CD4-positive, alpha-beta T cell treated with Interleukin-15 for 4 hours (primary cell): ENCODE results near the gene MRPL27.
A peak's percentile ranks its signal among the peaks of the same experiment; 100 is the strongest.
"Not testable (repeated sequence)": the region's sequence is repeated elsewhere in the genome, so short reads cannot be mapped to it uniquely, and the experiment has no call there.

Source experiments
- DNase-seq: peaks from one replicate; pipeline ENCODE4 v3.0.0-alpha.2; 2020; ENCODE audit warnings: low spot score

The MRPL27 gene

GRCh38 chr17:50372758-50373556 lies at the start of gene MRPL27, which contains the start of gene EME1:
TSS of gene MRPL27 (minus strand) at chr17:50373184. CDS start at chr17:50373170, 14 bp downstream.
TSS of gene EME1 (plus strand) at chr17:50373229. CDS start at chr17:50375209, 1,980 bp downstream.
- peak; percentile 88 for DNase-seq

GRCh38 chr17:50422738-50423137 lies 49.8 kb upstream of the MRPL27 start:
- no peak for DNase-seq

- DNase-seq, result peak; percentile 5
Measured at GRCh38 chr17:50421308-50422051, 48.5 kb upstream of the MRPL27 start.

- no peak for DNase-seq
Measured at GRCh38 chr17:50420419-50421112, 47.6 kb upstream of the MRPL27 start.

GRCh38 chr17:50419577-50419976 lies 46.6 kb upstream of the MRPL27 start:
- DNase-seq, result not testable (repeated sequence)

GRCh38 chr17:50414808-50415207 lies 41.8 kb upstream of the MRPL27 start:
- no peak for DNase-seq

- DNase-seq, result no peak
Measured at GRCh38 chr17:50412188-50412732, 39.3 kb upstream of the MRPL27 start.

GRCh38 chr17:50407921-50408320 lies 34.9 kb upstream of the MRPL27 start:
- DNase-seq, result no peak

- DNase-seq, result no peak
Measured at GRCh38 chr17:50406578-50406977, 33.6 kb upstream of the MRPL27 start.

- not testable (repeated sequence) for DNase-seq
Measured at GRCh38 chr17:50405351-50405750, 32.4 kb upstream of the MRPL27 start.

GRCh38 chr17:50399591-50399990 lies 26.6 kb upstream of the MRPL27 start:
- not testable (repeated sequence) for DNase-seq

- DNase-seq, result not testable (repeated sequence)
Measured at GRCh38 chr17:50398672-50399071, 25.7 kb upstream of the MRPL27 start.

GRCh38 chr17:50397919-50398285 lies 24.9 kb upstream of the MRPL27 start:
- no peak for DNase-seq

- peak; percentile 93 for DNase-seq
Measured at GRCh38 chr17:50397111-50397918, 24.3 kb upstream of the MRPL27 start, which contains the start of gene LRRC59. TSS of gene LRRC59 (minus strand) at chr17:50397523. CDS start at chr17:50397317, 206 bp downstream.

- DNase-seq, result no peak
Measured at GRCh38 chr17:50396261-50397110, 23.5 kb upstream of the MRPL27 start.

- DNase-seq, result no peak
Measured at GRCh38 chr17:50394711-50395110, 21.7 kb upstream of the MRPL27 start.

GRCh38 chr17:50393700-50394099 lies 20.7 kb upstream of the MRPL27 start:
- no peak for DNase-seq

- no peak for DNase-seq
Measured at GRCh38 chr17:50392621-50393020, 19.6 kb upstream of the MRPL27 start.

GRCh38 chr17:50389534-50389933 lies 16.6 kb upstream of the MRPL27 start:
- no peak for DNase-seq

- no peak for DNase-seq
Measured at GRCh38 chr17:50388728-50389127, 15.7 kb upstream of the MRPL27 start.
